ENCODE measurements around the gene SLC17A7. TPM values are rescaled to one million over a fixed set of nuclear protein-coding genes. Genes with fewer than 3 reads are reported as not detected.
A peak's percentile ranks its signal among the peaks of the same experiment; 100 is the strongest.

Gene SLC17A7
- total and polyA plus RNA-seq, 9 of the 15 experiments (the other 6 are each of a cell fraction or from before 2014, with no cell fraction given): 1.1 to 15.7 (median 2.4) TPM

DNA sequence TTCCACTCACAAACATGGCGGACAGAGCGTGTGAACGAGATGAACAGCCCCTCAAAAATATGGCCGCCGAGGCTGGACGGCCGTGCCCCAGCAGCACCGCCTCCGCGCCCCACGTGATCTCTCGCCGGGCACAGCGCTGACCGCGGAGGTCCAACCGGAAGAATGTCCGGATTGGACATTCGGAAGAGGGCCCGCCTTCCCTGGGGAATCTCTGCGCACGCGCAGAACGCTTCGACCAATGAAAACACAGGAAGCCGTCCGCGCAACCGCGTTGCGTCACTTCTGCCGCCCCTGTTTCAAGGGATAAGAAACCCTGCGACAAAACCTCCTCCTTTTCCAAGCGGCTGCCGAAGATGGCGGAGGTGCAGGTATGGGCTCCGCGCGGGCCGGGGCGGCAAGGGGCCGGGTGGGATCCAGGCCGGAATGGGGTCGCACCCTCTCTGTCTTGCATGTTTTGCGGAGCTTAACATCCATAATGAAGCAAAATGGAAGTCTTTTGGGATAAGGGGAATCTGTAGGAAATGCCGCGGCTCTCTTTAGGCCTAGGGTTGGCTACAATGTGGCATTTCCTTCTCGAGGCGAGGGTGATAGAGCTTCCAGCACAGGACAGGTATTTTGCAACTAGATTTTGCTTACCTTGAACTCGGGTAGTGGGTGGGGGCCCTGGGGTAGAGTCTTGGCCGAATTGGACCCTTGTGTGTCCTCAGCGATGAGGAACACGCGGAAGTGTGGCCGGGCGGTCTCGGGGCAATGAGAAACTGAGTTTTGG, 46.1 kb upstream of the SLC17A7 start, which contains the start of gene RPL13A (continued):
- TF ChIP-seq, protein P1, sequence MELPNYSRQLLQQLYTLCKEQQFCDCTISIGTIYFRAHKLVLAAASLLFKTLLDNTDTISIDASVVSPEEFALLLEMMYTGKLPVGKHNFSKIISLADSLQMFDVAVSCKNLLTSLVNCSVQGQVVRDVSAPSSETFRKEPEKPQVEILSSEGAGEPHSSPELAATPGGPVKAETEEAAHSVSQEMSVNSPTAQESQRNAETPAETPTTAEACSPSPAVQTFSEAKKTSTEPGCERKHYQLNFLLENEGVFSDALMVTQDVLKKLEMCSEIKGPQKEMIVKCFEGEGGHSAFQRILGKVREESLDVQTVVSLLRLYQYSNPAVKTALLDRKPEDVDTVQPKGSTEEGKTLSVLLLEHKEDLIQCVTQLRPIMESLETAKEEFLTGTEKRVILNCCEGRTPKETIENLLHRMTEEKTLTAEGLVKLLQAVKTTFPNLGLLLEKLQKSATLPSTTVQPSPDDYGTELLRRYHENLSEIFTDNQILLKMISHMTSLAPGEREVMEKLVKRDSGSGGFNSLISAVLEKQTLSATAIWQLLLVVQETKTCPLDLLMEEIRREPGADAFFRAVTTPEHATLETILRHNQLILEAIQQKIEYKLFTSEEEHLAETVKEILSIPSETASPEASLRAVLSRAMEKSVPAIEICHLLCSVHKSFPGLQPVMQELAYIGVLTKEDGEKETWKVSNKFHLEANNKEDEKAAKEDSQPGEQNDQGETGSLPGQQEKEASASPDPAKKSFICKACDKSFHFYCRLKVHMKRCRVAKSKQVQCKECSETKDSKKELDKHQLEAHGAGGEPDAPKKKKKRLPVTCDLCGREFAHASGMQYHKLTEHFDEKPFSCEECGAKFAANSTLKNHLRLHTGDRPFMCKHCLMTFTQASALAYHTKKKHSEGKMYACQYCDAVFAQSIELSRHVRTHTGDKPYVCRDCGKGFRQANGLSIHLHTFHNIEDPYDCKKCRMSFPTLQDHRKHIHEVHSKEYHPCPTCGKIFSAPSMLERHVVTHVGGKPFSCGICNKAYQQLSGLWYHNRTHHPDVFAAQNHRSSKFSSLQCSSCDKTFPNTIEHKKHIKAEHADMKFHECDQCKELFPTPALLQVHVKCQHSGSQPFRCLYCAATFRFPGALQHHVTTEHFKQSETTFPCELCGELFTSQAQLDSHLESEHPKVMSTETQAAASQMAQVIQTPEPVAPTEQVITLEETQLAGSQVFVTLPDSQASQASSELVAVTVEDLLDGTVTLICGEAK (IDR thresholded peaks at IDR 0.05): peak; percentile 87
- TF ChIP-seq, protein P1 (CRISPR knock-in tag; IDR thresholded peaks at IDR 0.05): no peak
- TF ChIP-seq HLTF (IDR thresholded peaks at IDR 0.05) (peak; percentile 43; the same call in 1 of the 2 replicates), ADNP (tag; IDR thresholded peaks at IDR 0.05) (no peak), ZNF217 (CRISPR knock-in tag; IDR thresholded peaks at IDR 0.05) (no peak), CBX1 (IDR thresholded peaks at IDR 0.05; ENCODE audit: low read depth) (peak; percentile 74), SAFB (IDR thresholded peaks at IDR 0.05; ENCODE audit: borderline replicate concordance, low read depth, low read length) (no peak), PYGO2 (tag; IDR thresholded peaks at IDR 0.05) (no peak), ESRRA (IDR thresholded peaks at IDR 0.05; ENCODE audit: borderline replicate concordance, low read depth) (peak; percentile 75; the same call in 1 of the 2 replicates), POLR3G (IDR thresholded peaks at IDR 0.05; ENCODE audit: extremely low read depth, insufficient read length, insufficient replicate concordance) (no peak), CBX8 (IDR thresholded peaks at IDR 0.05; ENCODE audit: borderline replicate concordance, extremely low read depth, low read depth, low read length, poor library complexity, severe bottlenecking) (no peak), NCOA2 (IDR thresholded peaks at IDR 0.05; ENCODE audit: partially characterized antibody in 2 of 2) (no peak)
- TF ChIP-seq, protein P2, sequence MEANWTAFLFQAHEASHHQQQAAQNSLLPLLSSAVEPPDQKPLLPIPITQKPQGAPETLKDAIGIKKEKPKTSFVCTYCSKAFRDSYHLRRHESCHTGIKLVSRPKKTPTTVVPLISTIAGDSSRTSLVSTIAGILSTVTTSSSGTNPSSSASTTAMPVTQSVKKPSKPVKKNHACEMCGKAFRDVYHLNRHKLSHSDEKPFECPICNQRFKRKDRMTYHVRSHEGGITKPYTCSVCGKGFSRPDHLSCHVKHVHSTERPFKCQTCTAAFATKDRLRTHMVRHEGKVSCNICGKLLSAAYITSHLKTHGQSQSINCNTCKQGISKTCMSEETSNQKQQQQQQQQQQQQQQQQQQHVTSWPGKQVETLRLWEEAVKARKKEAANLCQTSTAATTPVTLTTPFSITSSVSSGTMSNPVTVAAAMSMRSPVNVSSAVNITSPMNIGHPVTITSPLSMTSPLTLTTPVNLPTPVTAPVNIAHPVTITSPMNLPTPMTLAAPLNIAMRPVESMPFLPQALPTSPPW (CRISPR knock-in tag; IDR thresholded peaks at IDR 0.05): peak; percentile 55
- TF ChIP-seq, protein P3, sequence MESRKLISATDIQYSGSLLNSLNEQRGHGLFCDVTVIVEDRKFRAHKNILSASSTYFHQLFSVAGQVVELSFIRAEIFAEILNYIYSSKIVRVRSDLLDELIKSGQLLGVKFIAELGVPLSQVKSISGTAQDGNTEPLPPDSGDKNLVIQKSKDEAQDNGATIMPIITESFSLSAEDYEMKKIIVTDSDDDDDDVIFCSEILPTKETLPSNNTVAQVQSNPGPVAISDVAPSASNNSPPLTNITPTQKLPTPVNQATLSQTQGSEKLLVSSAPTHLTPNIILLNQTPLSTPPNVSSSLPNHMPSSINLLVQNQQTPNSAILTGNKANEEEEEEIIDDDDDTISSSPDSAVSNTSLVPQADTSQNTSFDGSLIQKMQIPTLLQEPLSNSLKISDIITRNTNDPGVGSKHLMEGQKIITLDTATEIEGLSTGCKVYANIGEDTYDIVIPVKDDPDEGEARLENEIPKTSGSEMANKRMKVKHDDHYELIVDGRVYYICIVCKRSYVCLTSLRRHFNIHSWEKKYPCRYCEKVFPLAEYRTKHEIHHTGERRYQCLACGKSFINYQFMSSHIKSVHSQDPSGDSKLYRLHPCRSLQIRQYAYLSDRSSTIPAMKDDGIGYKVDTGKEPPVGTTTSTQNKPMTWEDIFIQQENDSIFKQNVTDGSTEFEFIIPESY (CRISPR knock-in tag; IDR thresholded peaks at IDR 0.05): peak; percentile 58; the same call in 1 of the 2 replicates
